Measurements from ENCODE around the gene TMEM120A. TPM values are rescaled to one million over a fixed set of nuclear protein-coding genes. Genes with fewer than 3 reads are reported as not detected.

Gene TMEM120A
- total RNA-seq, 2 donors from 2014 or later = 63.5 to 98.3 TPM

- DNase-seq (no peak), ATAC-seq (no peak)
- intact Hi-C loops (cut with DNase I) = no loop called here
These were observed 6.2 kb upstream of the TMEM120A start for GRCh38 chr7:76000566-76000965.

GRCh38 chr7:75998038-75998437 is 3.6 kb upstream of the TMEM120A start:
- DNase-seq (no peak), ATAC-seq (no peak)
- intact Hi-C loops (cut with DNase I) = no loop called here

- intact Hi-C loops (cut with DNase I) = no loop called here
- ATAC-seq (no peak), DNase-seq (no peak)
These were observed 2.1 kb upstream of the TMEM120A start for GRCh38 chr7:75996476-75996875.

GRCh38 chr7:75995996-75996395 is 1.6 kb upstream of the TMEM120A start:
- intact Hi-C loops (cut with DNase I) = loop anchor here in 1 of 2 donors (2.0 kb wide), 1 partner anchor 81 kb away; the partner anchor contains the start of gene POR
- no peak for DNase-seq
- no peak for ATAC-seq

- intact Hi-C loops (cut with DNase I) = loop anchor here in 1 of 2 donors (2.0 kb wide), 1 partner anchor 80 kb away; the partner anchor contains the start of gene POR
- DNase-seq (no peak), ATAC-seq (peak in 1 of 2 donors; percentile 3)
These were observed 667 bp upstream of the TMEM120A start for GRCh38 chr7:75995052-75995471.

- peak; percentile 46 to 53 for ATAC-seq
- peak; percentile 86 for DNase-seq
- intact Hi-C loops (cut with DNase I) = loop anchor here in 1 of 2 donors (2.0 kb wide), 1 partner anchor 79 kb away; the partner anchor contains the start of gene POR
These were observed 557 bp downstream of the TMEM120A start for GRCh38 chr7:75993689-75994387.

- ATAC-seq (no peak), DNase-seq (no peak)
- intact Hi-C loops (cut with DNase I) = no loop called here
These were observed 2.2 kb downstream of the TMEM120A start for GRCh38 chr7:75992083-75992755.

- DNase-seq (peak; percentile 6), ATAC-seq (no peak)
- intact Hi-C loops (cut with DNase I) = loop anchor here in 1 of 2 donors (2.0 kb wide), 1 partner anchor 41 kb away; no protein-coding TSS in a partner anchor
These were observed 2.8 kb downstream of the TMEM120A start for GRCh38 chr7:75991531-75992082.

- DNase-seq = peak; percentile 71
- intact Hi-C loops (cut with DNase I) = loop anchor here (2.0 to 10.0 kb wide), 2 partner anchors 39 to 75 kb away; partner anchors contain the start of gene POR (in 1 of the 2)
- ATAC-seq = peak; percentile 6 to 10
These were observed 4.7 kb downstream of the TMEM120A start for GRCh38 chr7:75989500-75990388.

- intact Hi-C loops (cut with DNase I) = loop anchor here in 1 of 2 donors (10.0 kb wide), 1 partner anchor 74 kb away; the partner anchor contains the start of gene POR
- peak; percentile 14 to 40 for ATAC-seq
- DNase-seq = peak; percentile 74
These were observed 5.6 kb downstream of the TMEM120A start for GRCh38 chr7:75988568-75989499.

- no peak for DNase-seq
- intact Hi-C loops (cut with DNase I) = loop anchor here in 1 of 2 donors (10.0 kb wide), 1 partner anchor 73 kb away; the partner anchor contains the start of gene POR
- ATAC-seq = no peak
These were observed 6.4 kb downstream of the TMEM120A start for GRCh38 chr7:75987805-75988567.

- intact Hi-C loops (cut with DNase I) = loop anchor here in 1 of 2 donors (10.0 kb wide), 1 partner anchor 72 kb away; the partner anchor contains the start of gene POR
- DNase-seq (no peak), ATAC-seq (no peak)
These were observed 7.2 kb downstream of the TMEM120A start for GRCh38 chr7:75987026-75987804.

- DNase-seq (no peak), ATAC-seq (no peak)
- intact Hi-C loops (cut with DNase I) = loop anchor here in 1 of 2 donors (10.0 kb wide), 1 partner anchor 71 kb away; the partner anchor contains the start of gene POR
These were observed 8.1 kb downstream of the TMEM120A start for GRCh38 chr7:75986147-75986781.

- intact Hi-C loops (cut with DNase I) = loop anchor here in 1 of 2 donors (10.0 kb wide), 1 partner anchor 71 kb away; the partner anchor contains the start of gene POR
These were observed 8.8 kb downstream of the TMEM120A start for GRCh38 chr7:75985518-75986146.

GRCh38 chr7:75985009-75985517 is 9.3 kb downstream of the TMEM120A start:
- DNase-seq (no peak), ATAC-seq (no peak)
- intact Hi-C loops (cut with DNase I) = loop anchor here in 1 of 2 donors (10.0 kb wide), 1 partner anchor 70 kb away; the partner anchor contains the start of gene POR

More at GRCh38 chr7:75985518-75986146, 8.8 kb downstream of the TMEM120A start:
- no peak for DNase-seq
- no peak for ATAC-seq

Data from left cardiac atrium (tissue), 4 donors.